ENCODE data around the gene NXPH4.

Gene NXPH4

GRCh38 chr12:57185403-57185802 lies 31.2 kb upstream of the NXPH4 start:
- no peak for DNase-seq

- DNase-seq = no peak
Observed at GRCh38 chr12:57185906-57186508, 30.6 kb upstream of the NXPH4 start.

- no peak for DNase-seq
Observed at GRCh38 chr12:57187222-57188089, 29.1 kb upstream of the NXPH4 start.

- DNase-seq = no peak
Observed at GRCh38 chr12:57188090-57188425, 28.5 kb upstream of the NXPH4 start.

- no peak for DNase-seq
Observed at GRCh38 chr12:57190037-57190436, 26.6 kb upstream of the NXPH4 start.

- DNase-seq = no peak
Observed at GRCh38 chr12:57190821-57191220, 25.8 kb upstream of the NXPH4 start.

GRCh38 chr12:57191410-57191809 lies 25.2 kb upstream of the NXPH4 start:
- no peak for DNase-seq

GRCh38 chr12:57192920-57193319 lies 23.7 kb upstream of the NXPH4 start:
- DNase-seq = no peak

GRCh38 chr12:57193706-57194245 lies 22.8 kb upstream of the NXPH4 start:
- no peak for DNase-seq

GRCh38 chr12:57194253-57194652 lies 22.3 kb upstream of the NXPH4 start:
- no peak for DNase-seq

- DNase-seq = no peak
Observed at GRCh38 chr12:57195186-57195585, 21.4 kb upstream of the NXPH4 start.

GRCh38 chr12:57195611-57196371 lies 20.8 kb upstream of the NXPH4 start:
- no peak for DNase-seq

GRCh38 chr12:57196439-57196838 lies 20.2 kb upstream of the NXPH4 start:
- no peak for DNase-seq

GRCh38 chr12:57196956-57197355 lies 19.6 kb upstream of the NXPH4 start:
- no peak for DNase-seq

GRCh38 chr12:57198329-57198728 lies 18.3 kb upstream of the NXPH4 start:
- no peak for DNase-seq

GRCh38 chr12:57199191-57199590 lies 17.4 kb upstream of the NXPH4 start:
- no peak for DNase-seq

- no peak for DNase-seq
Observed at GRCh38 chr12:57200497-57200896, 16.1 kb upstream of the NXPH4 start.

GRCh38 chr12:57201219-57201618 lies 15.4 kb upstream of the NXPH4 start:
- no peak for DNase-seq

GRCh38 chr12:57201631-57202030 lies 15.0 kb upstream of the NXPH4 start:
- no peak for DNase-seq

GRCh38 chr12:57202321-57202720 lies 14.3 kb upstream of the NXPH4 start:
- DNase-seq = no peak

GRCh38 chr12:57203201-57203600 lies 13.4 kb upstream of the NXPH4 start:
- DNase-seq = no peak

- DNase-seq = no peak
Observed at GRCh38 chr12:57203791-57204190, 12.8 kb upstream of the NXPH4 start.

GRCh38 chr12:57204454-57204853 lies 12.1 kb upstream of the NXPH4 start:
- DNase-seq = no peak

GRCh38 chr12:57205186-57205585 lies 11.4 kb upstream of the NXPH4 start:
- DNase-seq = no peak

Data from NCI-H2081 treated with DMSO at 0.1 percent for 48 hours (cell line).